GM18519 (cell line): Measurements from ENCODE around the gene RFLNA.

Experiments
- ATAC-seq: cut with Tn5 transposase; IDR thresholded peaks from one replicate; pipeline ENCODE4 v1.9.1; 2021; ENCODE audit warnings: mild to moderate bottlenecking, moderate library complexity; ENCODE audit not compliant: unreplicated experiment, low FRiP score

RFLNA gene

DNA sequence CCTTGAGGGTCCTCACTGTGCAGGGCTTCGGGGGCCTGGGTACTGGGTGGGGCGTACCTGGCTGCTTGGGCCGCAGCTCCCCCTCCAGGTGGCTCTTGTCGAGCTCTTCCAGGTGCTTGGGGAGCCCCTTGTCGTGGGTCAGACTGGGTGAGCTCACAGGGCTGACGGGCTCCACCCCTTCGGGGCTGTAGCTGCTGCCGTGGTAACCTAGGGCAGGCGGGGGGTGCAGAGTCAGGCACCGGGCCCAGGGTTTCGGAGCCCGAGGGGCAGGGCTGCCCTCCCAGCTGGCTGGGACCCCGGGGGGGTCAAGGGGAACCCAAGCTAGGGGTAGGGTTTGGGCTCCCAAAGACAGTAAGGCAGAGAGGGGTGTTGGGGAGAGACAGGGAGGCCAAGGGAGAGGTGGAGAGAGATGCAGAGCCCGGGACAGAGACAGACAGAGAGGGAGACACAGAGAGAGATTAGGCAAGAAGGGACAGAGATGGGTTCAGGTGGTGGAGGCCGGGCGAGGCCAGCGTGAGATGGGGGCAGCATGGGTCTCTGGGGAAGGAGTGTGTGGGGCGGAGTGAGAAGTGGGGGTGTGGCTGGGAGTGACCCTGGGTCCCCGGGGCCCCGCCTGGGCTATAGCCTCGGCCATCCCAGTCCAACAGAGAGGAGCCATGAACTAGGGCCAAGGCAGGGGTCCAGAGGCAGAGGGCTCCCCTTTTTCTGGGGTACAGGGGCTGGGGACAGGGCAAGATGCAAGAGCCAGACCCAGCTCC is 40.7 kb downstream of the RFLNA start:
- ATAC-seq, result no peak

DNA sequence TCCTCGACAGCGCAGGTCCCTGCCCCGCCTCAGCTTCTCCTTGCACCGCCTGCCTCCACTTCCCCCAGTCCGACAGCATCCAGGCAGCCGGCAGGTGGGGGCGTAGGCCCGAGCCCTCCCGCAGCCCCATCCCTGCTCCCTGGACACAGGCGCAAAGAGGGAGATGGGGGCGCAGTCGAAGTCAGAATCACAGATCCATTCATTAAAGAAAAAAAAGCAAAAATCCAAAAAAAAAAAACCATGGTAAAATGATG is 41.2 kb downstream of the RFLNA start:
- ATAC-seq, result no peak

DNA sequence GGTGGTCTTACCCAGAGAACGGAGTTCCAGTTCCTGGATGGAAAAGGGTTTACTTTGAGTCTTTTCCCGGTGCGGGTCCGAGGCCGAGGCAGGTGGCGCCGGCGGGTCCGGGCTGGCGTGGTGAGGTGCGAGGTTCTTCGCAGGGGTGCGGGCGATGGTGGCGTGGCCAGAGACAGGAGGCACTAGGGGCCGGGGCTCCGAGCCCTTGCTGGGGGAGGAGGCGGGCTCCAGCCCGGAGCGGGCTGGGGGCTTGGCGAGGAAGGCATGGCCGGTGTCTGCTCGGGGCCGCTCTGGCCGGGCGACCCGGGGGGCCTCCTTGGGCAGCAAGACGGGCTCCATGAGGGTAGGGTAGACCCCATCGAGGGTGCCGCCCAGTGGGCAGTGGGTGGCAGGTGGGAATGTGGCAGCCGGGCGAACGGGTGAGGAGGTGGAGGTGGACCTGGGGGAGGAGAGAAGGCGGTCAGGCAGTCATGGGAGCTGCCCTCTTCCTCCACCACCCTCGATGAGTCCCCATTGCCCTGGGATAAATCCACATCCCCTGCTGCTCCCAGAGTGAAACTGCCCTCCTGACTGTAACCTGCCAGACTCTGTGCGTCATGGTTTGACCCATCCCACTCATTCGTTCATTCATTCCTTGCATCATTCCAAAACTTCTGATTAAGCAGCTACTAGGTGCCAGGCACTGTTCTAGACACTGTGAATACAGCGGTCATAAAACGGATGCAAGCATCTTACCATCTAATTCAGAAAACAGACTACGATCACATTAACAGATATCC is 42.0 kb downstream of the RFLNA start:
- ATAC-seq, result no peak

DNA sequence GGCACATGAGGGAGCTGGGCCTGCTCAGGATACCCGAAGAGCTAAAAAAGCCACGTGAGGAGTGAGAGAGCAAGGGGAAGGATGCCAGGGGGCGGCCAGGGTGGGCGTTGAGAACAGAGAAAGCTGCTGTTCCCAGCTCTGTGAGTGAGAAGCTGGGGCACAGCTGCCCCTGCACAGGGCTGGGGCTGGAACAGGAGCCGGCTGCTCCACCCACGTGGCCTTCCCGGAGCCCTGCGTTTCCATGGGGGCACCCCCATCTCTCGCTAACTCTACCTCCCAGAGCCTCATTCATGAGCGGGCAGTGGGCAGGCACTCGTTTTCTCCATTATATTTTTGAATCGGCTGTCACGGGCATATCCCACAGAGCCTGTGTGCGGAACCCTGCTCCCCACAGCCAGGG is 42.7 kb downstream of the RFLNA start:
- no peak for ATAC-seq

DNA sequence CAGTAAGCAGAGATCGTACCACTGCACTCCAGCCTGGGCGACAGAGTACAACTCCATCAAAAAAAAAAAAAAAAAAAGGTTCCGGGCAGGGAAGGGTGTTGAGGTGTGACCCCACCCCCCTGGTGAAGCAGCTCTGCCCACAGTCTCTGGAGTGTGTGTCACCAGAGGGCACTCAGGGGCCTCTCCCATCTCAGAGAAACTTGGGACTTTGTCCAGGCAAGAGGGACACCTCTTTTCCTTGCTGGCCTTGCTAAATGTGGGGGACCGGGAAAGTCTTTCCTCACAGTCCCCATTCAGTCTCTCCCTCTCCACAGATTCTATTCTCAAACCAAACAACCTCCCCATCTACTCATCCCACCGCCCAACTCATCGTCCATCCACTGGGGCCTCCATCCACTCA is 43.6 kb downstream of the RFLNA start:
- ATAC-seq, result no peak

DNA sequence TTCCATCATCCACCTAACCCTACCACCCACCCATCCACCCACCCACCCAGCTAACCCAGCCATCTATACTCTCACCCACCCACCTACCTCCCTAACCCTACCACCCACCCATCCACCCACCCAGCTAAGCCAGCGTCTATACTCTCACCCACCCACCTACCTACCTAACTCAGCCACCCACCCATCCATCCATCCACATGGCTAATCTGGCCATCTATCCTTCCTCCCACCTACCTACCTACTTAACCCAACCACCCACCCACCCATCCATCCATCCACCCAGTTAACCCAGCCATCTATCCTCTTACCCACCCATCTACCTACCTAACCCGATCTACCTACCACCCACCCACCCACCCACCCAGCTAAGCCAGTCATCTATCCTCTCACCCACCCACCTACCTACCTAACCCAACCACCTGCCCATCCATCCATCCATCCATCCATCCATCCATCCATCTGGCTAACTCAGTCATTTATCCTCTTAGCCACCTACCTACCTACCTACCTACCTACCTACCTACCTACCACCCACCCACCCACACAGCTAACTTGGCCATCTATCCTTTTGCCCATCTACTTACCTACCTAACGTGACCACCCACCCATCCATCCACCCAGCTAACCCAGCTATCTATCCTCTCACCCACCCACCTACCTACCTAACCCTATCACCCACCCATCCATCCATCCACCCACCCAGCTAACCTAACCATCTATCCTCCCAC is 44.1 kb downstream of the RFLNA start:
- no peak for ATAC-seq

DNA sequence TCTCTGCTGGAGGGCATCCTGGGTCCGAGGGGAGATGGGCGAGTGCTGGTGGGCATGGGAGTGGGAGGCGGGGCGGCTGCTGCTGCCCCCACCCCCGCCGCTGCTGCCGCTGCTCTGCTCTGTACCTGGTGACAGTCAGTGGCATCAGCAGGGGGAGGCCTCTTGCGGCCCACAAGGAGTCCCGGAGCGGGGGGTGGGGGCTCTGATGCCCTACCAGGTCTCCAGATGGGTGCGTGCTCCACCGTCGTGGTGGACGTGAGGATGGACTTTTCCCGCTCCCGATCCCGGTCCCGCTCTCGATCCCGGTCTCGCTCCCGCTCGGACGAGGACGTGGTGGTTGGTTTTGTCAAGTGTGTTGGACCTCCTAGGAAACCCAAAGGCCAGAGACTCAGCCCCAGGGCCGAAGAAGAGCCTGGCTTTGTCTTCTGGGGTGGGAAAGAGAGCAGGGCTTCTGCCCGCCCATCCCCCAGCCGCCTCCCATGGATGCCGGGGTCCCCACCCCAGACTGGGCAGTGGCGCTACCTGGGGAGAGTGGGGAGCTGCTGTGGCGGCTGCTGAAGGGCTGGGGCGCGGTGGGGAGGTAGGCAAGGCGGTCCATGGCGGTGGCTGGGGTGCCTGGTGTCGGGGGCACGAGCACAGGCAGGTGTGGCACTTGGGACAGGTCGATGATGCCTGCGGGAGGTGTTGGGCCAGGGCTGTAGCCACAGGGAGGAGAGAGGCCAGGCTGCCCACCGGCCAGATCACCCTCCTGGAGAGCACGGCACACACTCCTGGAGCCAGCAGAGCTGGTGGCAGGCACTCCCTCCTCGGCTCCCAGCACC is 45.4 kb downstream of the RFLNA start:
- ATAC-seq, result no peak

DNA sequence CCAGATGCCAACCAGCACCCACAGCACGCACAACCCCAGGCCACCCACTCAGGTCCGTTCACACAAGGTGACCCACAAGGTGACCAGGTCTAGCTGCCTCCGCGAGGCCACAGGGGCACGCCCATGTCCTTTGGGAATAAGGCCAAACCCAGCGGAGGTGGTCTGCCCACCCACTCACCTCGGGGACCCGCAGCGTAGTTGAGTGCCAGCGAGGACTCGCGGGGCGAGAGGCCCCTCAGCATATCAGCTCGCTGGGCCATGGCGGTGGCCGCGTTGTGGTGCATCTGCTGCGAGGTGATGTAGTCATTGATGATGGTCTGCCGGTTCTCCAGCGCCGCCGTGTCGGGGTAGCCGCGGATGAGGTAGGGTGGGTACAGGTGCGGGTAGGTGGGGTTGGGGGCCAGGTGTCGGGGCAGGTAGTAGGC is 46.8 kb downstream of the RFLNA start:
- ATAC-seq, result no peak

DNA sequence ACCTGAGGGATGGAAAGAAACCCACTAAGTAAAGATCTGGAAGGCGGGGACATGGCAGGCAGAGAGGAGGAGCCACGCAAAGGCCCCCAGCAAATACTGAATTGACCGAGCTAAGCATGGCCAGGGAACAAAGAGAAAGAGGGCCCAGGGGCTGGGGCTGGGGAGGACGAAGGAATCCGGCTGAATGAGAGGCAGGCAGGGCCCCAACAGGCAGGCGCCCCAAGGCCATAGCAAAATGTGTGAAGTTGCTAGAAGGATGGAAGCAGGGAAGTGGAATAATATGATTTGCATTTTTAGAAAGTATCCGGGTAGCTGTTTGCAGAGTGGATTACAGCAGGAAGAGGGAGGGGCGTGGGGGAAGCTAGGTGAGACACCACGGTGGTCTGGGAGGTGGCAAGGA is 49.1 kb downstream of the RFLNA start:
- ATAC-seq, result no peak

DNA sequence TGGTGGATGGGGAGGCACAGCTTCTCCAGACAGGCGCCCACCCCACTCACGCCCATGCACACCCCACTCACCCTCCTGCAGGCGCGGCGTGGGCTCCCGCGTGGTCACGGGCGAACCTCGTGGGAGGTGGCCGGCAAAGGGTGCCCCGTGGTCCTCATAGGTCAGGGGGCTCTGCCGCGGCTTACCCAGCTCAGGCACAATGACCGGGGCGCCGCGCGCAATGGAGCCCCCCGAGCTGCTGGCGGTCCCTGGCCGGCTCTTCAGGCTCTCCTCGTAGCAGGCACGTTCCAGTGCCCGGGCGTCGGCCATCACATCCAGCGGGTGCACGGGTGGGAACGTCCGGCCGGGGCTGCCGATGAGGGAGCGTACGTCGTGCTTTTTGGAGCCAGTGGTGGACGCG is 49.6 kb downstream of the RFLNA start:
- ATAC-seq, result no peak

DNA sequence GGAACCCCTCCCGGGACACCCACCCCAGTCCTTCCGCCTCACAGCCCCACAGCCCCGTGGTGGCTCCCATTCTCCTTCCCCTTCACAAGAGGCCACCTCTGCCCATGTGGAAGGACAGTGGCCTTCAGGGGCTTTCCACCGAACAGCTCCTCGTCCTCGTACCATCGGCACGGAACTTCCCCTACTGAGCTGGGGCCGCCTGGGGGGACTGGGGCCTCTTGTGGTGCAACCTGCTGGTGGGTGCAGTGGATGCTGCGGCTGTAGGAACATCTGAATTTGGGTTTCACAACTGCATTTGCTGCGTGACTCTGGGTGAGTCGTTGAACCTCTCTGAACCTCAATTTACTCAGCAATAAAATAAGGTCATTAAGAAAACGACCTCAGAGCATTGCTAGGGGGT is 50.9 kb downstream of the RFLNA start:
- no peak for ATAC-seq

DNA sequence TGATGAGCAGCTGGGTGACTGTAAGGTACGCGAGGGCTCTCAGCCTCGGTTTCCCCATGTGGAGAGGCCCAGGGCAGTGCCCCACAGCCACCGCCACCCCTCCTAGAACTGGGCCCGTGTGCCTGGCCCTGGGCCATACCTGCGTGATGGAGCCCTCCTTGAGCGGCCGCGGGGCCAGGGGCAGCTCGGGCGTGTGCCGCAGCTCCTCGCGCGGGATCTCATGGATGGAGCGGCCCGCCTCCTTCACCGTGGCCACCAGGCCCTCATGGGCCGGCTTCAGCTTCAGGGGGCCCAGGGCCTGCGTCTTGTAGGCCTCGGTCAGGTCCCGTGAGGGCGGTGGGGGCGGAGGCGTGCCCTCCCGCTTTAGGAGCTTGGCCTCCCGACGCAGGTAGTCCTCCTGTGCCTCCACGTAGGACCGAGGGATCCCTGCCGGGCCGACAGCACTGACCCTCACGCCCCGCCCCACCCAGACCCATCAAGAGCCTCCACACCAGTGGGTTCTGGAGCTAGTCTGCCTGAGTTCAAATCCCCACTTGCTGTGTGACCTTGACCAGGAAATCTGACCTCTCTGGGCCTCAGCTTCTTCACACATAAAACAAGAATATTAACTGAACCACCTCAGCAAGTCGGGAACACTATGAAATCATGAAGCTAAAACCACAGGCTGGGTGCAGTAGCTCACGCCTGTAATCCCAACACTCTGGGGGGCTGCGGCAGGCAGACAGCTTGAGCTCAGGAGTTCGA is 51.7 kb downstream of the RFLNA start:
- no peak for ATAC-seq

DNA sequence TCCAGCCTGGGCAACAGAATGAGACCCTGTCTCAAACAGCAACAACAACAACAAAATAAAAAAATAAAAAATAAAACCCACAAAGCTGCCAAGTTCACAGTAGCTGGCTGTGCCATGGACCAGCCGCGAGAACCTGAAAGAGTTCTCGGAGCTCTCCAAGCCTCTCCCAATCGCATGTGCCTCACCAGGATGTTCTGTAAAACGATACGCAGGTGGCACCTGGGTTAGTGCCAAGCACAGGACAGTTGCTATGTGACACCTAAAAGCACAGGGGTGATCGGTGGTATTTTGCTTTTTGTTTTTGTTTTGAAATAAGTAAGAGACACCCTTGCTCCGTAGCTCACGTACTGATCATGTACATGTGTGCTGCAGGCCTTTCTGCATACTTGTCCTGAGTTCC is 52.4 kb downstream of the RFLNA start:
- no peak for ATAC-seq

DNA sequence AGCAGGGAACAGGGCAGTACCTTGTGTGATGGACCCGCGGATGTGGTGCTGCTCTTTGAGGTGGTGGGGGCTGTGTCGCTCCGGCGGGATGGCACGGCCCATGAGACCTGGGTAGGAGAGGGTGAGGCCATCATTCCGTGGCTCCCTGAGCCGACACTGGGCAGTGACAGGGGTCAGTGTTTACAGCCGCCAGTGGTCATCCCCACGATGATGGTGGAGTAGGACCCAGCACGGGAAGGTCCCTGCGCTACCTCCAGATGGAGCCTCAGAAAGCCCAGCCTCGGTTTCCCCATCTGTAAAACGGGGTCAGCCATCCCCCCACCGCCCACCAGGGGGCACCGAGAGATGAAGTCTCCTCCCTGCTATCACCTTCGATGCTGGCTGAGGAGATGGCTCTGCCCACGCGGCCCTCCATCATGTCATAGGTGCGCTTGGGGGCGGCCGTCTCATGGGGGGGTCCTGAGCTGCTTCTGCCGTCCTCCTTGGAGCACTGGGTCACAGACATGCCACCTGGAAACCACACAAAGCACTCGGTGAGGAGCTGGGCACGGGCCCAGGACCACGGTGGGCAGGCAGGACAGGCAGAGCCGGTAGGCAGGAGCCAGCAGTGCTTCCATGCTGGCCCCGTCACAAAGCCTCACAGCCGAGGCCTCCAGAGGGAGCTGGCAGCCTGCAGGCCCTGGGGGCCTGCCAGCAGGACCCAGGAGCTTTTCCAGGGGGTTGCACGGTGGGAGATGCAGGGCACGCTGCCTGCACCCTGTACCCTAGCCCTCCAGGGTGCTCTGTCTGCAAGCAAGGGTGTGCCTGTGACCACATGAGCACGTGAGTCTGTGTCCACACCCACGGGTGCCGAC is 53.1 kb downstream of the RFLNA start:
- no peak for ATAC-seq

DNA sequence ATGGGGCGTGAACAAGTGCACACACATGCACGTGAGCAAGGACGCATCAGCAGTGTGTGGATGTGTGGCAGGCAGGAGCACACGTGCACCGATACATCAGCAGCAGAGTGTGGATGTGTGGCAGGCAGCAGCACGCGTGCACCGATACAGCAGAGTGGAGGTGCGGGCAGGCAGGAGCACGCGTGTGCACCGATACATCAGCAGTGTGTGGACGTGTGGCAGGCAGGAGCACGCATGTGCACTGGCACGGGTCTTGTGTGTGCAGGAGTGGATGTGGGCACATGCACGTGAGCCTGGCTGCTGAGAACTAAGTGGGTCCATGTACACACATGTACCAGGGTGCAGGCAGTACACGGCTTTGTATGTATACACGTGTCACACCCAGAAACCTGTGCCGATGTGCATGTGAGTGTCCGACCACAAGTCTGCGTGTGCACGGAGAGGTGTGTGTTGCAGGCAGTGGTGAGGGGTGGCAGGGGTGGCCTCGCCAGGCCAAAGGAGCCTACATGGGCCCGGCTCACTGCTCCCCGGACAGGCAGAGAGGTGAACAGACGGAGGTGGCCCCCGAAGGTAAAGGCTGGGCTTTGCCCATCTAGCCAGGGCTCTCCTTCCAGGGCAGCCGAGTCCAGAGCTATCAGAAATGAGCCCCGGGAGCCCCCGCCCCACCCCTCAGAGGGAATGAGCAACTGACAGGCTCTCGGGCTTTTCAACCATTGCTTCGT is 53.9 kb downstream of the RFLNA start:
- ATAC-seq, result no peak

DNA sequence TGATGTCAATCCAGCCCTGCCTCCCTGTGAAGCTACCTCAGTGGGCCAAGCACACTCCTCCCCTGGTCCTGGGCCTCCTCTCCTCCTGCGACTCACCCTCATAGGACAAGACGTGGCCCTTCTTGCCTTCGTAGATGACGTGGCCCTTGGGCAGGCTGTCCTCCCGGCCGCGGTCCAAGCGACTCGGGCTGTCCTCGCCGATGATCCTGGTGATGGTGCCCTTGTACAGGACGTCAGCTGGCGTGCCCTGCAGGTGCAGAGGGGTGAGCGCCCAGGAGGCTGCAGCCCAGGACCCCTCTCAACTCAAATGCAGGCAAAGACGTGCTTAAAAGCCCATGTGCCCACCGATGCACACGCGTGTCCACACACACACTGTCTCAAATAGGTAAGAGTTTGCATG is 55.6 kb downstream of the RFLNA start:
- no peak for ATAC-seq

DNA sequence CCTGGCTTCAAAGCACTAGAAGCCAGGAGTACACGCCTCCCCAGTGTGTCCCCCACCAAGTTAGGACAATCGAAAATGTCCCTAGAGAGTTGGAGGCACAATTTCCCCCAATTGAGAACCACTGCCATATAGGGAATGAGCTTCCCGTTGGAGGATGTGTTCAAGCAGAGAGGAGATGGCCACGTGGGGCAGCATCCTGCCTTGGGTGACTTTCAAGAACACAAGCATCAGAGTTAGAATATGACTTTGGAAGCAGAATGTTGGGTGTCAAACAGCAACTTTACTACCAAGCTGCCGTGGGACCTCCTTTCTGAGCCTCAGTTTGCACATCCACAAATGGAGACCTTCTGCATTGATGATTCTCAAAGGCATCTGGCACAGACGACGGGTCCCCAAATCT is 56.5 kb downstream of the RFLNA start:
- ATAC-seq, result no peak

DNA sequence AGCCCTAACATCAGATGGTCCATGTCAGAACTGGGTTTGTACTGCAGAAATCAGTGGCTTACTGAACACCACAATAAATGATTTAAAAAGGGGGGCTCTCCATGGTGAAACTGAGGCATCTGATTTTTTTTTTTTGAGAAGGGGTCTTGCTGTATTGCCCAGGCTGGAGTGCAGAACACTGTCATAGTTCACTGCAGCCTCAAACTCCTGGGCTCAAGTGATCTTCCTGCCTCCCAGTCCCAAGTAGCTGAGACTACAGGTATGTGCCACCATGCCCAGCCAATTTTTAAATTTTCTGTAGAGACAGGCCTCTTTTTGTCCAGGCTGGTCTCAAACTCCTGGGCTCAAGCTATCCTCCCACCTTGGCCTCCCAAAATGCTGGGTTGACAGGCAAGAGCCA is 57.4 kb downstream of the RFLNA start:
- no peak for ATAC-seq

DNA sequence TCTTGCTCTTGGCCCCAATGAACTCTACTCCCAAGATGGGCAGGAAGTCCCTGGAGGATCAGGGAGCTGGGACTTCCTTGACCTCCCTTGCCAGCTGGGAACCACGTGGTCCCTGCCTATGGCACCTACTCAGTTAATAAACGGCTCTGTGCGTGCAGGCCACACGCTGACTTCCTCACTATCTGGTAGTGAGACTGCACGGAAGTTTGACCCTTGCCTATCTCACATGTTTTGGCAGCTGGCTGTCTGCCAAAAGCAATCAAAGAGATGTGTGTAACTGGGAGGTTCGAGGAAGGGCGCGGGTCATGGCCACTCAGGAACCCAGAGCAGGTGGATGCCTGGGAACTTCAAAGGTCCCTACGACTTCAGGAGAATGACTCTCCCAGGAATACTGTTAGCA is 57.9 kb downstream of the RFLNA start:
- no peak for ATAC-seq
